B cell (primary cell): ENCODE data around the gene SOHLH2.

ENCODE experiments used
- CTCF ChIP-seq: fragments of 200-600 bp; IDR thresholded peaks from one replicate; pipeline ENCODE4 v1.8.0; 2022; ENCODE audit warnings: antibody characterized with exemption, mild to moderate bottlenecking
- EZH2 ChIP-seq: IDR thresholded peaks from 2 replicates; pipeline ENCODE4 v1.6.1; 2012; ENCODE audit warnings: borderline replicate concordance, low read depth, mild to moderate bottlenecking, moderate library complexity, low read length; ENCODE audit not compliant: insufficient read depth, poor library complexity, severe bottlenecking

DNA sequence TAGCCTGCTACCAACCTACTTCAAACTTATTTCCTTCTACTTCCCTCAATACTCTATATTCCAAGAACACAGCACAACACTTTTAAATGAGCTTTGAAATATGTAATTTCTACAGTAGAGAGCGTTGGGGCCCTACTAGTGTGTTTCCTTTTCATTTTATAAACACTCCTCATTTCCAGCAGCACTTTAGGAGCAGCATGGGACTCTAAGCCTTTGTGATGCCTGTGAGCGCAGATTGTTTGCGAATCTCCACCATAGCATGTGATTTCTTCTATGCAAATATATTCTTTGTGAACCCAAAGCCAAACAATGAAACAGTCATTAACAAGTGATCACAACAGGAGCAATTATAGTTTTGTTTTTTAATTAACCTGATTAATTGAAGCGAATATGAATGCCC, 3.6 kb downstream of the SOHLH2 start:
- TF ChIP-seq CTCF (no peak), EZH2 (no peak)
